DMS 273 (cell line): Measurements from ENCODE around the gene BAZ1A.
A peak's percentile ranks its signal among the peaks of the same experiment; 100 is the strongest.

Source experiments
- DNase-seq: peaks from one replicate; lab custom pipeline; 2025; ENCODE audit not compliant: unreplicated experiment; lab: John Stamatoyannopoulos, UW

BAZ1A gene

GRCh38 chr14:34732802-34733201 lies 142.4 kb downstream of the BAZ1A start:
- no peak for DNase-seq

GRCh38 chr14:34723867-34724266 lies 151.3 kb downstream of the BAZ1A start:
- no peak for DNase-seq

- DNase-seq = peak; percentile 81
Observed at GRCh38 chr14:34722723-34723545, 152.2 kb downstream of the BAZ1A start.

DNA sequence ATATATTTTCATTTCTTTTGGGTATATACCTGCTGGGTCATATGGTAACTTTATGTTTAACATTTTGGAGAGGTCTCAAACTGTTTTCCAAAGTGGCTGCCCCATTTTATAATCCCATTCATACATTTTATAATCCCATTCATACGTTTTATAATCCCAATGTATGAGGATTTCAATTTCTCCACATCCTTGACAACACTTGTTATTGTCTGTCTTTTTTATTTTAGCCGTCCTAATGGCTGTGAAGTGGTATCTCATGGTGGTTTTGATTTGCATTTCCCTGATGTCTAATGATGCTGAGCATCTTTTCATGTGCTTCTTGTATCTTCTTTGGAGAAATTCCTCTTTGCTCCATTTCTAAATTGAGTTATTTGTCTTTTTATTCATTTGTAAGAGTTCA lies 154.0 kb downstream of the BAZ1A start:
- DNase-seq = no peak

DNA sequence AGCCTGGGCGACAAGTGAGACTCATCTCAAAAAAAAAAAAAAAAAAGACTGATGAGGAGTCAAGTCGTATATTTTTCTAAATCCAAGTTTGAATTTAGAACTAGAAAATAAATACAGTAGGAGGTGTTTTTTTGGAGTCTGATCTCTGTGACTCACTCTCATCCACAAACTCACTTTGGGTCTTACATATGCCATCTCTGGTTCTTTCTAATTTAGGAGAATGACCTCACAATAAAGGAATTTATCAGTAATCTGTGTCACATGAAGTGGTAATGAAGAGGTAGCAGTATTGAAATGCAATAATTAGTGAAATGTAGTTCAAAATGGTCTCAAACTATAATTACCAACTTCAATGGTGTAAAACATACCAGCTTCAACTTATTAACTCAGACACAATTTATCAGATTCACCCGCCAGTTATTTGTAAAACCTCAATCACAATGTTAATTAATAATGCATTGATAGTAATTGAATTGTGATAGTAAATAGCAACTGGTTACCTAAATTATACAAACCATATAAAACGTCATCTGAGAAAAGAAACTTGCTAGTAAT lies 156.3 kb downstream of the BAZ1A start:
- DNase-seq = no peak

DNA sequence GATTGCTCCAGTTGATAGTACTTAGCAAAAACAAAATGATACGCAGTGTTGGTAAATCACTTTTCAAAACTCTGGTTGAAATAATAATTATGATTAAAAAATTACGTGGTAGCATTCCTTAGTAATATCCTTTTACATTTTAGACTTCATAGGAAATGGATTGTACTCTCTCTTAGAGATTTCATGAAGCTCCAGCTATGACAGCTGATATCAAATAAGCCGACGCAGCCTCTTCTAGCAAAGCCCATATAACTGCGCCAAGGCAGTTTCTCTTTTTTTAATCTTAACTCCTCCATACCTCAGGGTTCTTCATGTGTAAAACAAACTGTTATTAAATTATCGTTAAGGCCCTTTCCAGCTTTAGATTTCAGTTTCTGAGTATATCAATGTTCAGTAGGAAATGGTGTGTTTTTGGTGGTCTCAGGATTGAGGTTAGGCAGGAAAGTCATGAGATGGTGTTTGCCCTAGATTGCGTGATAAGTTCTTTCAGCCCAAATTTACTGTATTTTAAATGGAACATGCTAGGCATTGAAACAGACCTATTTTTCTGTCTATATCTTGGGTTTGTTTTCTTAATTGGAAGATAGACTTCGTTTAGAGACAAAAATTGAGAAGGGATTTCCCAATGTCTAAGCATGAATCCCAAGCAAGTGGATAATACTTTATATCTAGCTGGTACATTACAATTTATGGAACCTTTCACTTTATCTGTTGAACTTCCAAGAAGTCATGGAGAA lies 159.9 kb downstream of the BAZ1A start:
- peak; percentile 18 for DNase-seq

DNA sequence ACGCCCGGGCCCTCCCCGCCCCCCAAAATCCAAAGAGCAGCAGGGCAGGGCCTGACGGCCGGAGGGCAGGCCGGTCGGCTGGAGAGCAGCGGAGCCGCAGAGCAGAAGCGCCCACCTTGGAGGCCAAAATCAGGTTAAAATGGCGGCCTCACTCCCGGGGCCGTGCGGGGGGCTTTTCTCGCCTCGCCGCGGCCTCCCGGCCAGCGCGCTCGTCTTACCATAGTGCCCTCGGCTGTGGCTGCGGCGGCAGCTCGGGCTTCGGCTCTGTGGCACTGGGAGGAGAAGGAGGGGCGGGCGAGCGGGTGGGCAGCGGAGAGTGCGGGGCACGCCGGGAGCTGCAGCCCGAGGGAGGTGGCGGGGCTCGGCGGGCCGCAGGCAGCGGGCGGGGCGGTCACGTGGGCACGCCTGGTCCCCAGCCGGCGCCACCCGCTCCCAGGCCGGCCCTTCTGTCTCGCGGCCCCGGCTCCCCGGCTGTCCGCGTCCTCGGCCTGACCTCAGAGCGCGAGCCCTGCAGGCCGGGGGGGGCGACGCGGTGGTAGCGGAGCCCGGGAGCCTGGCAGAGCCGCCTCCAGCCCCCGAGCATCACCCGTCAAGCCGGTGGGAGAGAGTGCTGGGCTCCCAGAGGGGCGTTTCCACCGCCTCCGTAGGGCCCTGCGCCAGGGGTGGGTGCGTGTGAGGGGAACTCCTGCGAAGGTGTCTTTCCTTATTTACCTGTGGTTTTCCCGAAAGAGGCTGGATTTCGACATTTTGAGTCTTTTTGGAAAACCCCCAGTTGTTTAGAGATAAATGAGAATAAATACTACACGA lies 160.6 kb downstream of the BAZ1A start, which contains the start of gene CFL2:
CFL2 (minus strand) TSS at position 274 of the 807 bp plus-strand sequence; CDS start at position 221, 53 bp downstream.
- DNase-seq = peak; percentile 92

GRCh38 chr14:34713681-34714319 lies 161.4 kb downstream of the BAZ1A start:
- peak; percentile 59 for DNase-seq

DNA sequence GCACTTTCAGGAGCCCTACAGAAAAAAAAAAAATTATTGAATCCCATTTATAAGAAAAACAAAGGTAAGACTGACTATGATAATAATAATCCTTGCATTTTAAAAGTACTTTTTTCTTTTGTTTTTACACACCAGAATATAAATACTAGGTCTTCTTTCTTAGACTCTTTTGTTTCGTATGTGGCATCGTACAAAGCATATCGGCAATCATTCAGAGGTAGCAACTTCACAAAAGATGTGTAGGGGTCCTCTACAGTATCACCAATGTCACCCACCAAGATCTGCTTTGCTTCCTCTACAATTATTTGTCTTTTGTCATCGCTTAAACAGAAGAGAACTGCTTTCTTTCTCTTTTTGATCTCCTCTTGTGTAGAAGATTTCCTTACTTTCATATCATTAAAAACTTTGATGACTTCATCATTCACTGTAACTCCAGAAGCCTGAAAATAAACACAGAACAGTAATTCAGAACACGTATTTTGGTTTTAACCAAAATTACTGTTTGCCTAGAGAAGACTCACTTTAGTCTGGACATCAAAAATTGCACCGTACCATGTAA lies 162.0 kb downstream of the BAZ1A start:
- no peak for DNase-seq

DNA sequence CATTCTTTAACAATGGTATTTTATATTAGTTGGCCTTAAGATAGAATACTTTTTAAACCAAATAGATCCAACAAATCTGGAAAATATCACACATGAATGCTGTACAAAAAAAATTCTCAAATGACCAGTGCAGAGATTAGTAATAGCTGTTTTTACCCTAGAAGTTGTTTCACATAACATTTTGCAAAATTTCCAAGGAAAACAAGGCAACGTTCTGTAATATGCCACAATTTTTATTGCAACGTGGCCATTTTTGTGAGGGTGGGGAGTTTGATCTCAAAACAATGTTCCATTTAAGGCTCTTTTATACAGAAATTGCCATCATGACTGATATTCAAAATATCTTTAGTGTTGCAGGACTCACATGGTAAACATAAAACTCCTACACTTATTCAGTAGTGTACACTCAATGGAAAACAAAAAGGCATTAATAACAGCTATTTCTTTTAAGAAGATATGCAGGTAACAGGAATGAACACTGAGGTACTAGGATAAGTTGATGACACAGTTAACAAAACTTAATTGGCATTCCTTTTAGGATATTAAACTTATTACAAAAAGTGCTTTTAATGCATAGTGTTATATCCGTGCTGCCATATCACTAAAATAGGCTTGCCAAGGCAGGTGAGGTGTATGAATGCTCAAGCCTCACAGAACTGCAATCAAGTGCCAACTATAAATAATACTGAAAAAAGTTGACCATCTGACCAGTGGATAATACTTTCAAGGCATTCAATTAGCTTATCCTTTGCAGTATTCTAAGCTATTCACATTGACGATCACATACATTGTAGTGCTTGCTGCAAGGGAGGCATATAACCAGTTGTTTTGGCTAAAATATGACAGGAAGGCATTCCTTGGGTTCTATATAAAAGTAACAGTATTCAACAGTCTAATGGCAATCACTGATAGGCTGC lies 163.1 kb downstream of the BAZ1A start:
- no peak for DNase-seq

GRCh38 chr14:34711169-34711568 lies 164.0 kb downstream of the BAZ1A start:
- DNase-seq = peak; percentile 80

GRCh38 chr14:34710744-34711143 lies 164.4 kb downstream of the BAZ1A start:
- peak; percentile 30 for DNase-seq

- DNase-seq = peak; percentile 33
Observed at GRCh38 chr14:34710006-34710405, 165.2 kb downstream of the BAZ1A start.

DNA sequence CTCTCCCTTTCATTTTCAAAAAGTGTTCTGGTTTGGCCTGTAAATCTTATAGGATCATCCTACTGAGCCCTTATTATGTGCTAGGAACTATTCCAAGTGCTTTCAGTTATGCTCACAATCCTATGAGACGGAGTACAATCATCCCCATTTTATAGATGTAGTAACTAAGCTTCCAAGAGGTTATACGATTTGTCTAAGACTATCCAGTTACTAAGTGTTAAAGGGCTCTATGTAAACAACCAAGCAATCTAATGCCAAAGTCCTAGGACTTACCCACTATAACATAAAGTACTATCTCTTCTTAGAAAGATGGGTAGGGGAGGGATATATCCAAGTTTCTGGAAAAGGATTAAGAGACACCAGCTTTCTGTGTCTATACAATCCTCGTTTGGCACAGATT lies 167.4 kb downstream of the BAZ1A start:
- DNase-seq = peak; percentile 22
